ENCODE data around the gene SPARC.

SPARC gene

DNA sequence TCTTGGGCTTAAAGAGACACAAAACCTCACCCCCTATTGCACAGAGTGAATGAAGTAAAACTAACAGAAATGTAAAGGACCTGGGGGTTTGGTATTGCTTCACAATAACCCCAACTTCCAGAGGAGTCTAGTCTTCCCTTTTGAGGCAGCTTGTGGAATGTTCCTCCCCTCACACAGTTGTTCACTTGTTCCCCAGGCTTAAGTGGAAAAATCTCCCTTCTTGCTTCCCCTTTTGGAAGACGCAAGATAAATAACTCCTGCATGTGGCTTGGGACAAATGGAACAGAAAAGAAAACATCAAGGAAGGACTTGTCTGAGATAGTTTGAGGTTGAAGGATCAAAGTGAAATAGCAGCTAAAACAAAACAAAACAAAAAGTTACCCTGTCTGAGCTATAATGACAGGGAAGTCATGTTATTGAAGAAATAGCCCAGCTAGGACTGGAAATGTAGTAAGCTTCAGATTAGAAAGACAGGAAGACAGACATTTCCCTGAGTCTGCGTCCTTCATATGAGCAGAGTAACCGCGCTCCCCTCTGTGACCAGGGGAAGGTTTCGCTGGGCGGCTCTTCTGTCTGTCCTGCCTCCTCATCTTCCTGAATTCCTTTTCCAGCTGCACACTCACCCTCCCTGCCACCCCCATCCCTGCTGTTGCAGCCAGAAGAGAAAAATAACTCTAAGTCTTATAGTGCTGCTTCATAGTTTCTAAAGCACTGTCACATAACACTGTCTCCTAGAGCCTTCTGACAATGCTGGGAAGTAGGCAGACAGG lies 8.8 kb downstream of the SPARC start:
- DNase-seq: no peak

DNA sequence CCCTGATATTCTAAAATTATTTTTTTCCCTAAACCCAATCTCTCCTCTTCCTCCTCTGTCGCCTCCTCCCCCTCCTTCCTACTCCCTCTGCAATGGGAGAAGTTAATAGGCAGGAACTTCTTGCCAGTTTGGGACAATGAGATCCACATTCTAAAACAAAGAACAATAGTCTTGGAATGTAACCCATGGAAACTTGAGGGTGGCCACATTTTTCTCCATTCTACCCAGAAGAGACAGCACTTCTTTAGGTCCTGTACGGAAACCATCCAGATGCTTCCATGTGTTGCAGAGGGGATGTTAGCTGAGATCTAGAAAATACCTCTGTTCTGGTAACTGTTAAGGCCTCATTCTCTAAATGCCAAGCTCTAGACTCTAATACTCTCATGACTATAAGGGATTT lies 10.0 kb downstream of the SPARC start:
- no peak for DNase-seq

DNA sequence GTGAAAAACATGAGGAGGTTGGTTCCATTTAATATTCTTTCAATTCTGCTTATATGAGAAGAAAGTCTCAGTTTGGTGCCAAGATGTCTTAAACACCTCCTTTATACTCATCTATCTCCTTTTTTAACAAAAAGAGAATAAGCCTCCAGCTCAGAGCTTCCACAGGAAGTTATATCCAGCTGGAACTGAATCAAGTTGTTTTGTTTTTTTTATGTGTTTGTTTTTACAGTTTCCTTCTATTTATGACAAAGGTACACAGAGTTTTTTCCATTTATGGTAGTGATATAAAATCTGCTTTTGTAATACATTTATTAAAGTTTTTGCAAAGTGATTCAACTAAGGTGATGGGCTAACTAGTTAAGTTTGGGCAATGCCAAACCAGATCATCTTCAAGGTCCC lies 10.4 kb downstream of the SPARC start:
- no peak for DNase-seq

DNA sequence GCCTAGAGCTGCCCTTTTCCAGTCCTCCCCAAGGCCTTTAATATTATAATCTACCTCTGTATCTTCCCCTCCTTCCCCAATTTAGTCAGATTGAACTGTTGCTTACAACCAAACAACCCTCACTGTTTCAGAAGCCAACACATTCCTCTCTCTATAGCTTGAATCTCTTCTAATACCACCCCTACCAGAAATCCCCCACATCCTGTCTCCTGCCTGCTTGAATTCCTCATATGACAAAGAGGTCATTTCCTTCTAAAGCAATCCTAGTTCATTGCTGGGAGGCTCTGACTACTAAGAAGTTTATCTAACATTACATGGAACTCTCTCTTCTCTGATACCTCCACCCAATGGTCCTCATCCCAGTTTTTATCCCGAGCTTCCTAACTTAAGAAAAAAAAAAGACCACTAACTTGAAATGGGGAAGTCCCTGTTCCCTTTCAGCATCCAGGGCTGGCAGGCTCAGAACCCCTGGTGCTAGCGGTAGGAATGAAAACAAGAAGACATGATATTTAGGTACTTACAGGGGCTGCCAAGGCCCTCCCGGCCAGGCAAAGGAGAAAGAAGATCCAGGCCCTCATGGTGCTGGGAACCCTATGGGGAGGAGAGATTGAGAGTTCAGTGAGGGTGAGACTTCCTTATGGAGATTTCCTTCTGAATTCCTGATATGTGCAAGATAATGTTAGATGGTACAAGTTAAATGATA lies 11.0 kb downstream of the SPARC start:
- no peak for DNase-seq

DNA sequence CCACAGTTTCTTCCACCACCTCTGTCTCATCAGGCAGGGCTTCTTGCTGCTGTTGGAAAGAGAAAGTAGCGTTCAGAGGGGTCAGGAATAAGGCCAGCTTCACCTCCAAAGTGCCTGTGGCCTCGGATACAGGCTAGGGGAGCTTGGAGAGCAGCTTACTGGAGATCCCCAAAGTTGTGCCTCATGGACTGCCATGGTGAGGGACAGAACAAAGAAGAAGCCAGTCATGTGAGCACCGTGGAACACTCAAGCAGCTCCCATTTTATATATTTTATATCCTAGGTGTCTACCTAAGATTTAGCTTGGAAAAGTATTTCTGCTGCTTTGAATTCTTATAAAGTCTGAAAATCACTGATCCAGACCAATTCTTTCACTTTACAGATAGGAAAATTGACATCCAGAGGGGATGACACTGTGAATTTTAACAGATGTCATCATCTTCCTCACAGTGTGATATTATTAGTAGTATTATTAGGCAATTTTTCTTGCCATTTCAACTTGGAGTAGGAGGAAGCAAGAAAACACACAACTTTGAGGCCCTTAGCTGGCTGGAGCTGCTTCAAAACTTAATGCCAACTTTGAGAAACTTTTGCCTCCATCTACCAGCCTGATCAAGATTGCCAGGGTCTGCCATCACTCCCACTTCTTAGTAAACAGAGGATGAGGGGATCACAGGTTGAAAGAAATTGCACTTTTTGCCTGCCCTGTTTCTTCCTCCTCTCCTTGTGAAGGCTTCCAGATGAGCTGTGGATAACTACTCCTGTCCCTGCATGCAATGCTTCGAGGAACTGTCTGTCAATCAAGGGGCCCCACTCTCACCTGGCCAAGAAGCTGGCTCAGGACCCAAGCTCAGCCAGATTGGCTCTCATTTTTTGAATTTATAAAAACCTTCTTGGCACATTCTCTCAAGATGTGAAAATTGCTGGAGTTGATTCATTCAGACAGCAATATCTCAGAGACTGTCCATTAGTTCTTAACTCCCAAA lies 11.8 kb downstream of the SPARC start:
- no peak for DNase-seq

DNA sequence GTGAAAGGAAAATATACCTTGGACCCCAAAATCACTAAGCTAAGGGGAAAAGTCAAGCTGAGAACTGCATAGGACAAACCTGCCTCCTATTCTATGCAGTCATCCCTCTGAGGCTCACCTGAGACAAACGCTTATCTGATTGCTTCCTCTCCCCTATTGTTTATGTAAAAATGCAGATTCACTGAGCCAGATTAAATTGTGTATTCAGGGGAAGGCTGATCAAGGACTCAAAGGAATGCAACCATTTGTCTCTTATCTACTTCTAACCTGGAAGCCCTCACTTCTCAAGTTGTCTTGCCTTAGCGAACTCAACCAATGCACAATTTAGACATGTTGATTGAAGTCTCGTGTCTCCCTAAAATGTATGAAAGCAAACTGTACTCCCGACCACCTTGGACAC lies 13.3 kb downstream of the SPARC start:
- no peak for DNase-seq

DNA sequence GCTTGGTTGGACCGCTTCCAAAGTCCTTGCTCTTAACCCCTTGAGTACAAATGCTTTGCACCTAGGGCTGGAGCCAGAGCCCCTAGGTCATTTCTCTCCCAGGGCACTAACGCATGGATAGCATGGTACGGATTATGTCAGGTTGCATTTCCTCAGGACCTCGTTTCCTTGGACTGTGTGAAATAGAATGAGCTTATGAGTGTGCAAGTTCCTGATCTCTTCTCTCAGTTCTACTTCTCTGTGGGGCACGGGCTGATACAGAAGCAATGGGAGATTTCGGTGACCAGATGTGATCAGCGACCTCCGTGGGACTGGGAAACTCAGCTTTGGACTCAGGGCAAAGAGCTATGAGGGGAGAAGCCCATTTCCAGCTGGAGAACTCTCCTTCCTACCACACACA lies 14.2 kb downstream of the SPARC start:
- DNase-seq: no peak

DNA sequence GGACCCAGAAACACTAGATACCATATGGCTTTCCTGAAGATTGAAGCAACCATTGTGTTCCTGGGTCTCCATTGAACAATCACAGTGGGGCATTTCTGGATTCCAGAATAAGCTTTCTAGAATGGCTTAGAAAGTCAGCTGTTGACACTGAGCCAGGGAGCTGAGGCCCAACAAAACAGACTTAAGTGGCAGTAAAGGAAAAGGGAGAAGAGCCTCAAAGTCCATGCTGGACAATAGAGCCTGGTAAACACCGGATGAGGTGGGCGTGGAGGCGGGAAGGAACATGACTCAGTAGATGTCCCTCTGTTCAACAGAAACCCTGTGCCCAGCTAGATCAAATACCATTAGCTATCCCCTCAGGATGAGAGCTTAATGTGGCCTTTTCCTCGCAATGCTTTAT lies 14.8 kb downstream of the SPARC start:
- DNase-seq: no peak

DNA sequence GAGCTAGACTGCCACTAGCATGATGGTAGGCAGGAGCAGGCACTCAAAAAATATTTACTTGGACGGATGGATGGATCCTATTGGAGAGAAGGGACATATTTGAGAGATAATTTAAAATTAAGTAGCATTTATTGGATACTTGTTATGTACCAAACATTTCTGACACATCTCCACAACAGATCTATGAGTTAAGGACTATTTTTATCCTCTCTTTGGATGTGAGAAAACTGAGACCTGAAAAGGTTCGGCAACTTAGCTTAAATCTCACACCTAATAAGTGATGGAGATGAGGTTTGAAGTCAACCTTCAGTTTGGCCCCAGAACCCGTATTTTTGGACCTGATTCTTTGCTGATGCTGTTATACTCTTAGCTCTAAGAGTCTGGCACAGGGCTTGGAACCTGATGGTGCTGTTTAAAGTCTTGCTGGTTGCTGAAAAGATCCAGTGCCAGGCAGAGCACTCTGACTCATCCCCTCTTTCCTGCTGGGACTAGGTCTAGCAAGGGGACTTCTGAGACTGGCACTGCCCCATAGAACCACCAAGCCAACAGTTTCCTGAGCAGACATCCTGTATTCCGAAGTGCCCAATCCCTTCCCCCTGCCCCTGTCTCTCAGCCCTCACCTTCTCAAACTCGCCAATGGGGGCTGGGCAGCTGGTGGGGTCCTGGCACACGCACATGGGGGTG lies 15.6 kb downstream of the SPARC start:
- no peak for DNase-seq

DNA sequence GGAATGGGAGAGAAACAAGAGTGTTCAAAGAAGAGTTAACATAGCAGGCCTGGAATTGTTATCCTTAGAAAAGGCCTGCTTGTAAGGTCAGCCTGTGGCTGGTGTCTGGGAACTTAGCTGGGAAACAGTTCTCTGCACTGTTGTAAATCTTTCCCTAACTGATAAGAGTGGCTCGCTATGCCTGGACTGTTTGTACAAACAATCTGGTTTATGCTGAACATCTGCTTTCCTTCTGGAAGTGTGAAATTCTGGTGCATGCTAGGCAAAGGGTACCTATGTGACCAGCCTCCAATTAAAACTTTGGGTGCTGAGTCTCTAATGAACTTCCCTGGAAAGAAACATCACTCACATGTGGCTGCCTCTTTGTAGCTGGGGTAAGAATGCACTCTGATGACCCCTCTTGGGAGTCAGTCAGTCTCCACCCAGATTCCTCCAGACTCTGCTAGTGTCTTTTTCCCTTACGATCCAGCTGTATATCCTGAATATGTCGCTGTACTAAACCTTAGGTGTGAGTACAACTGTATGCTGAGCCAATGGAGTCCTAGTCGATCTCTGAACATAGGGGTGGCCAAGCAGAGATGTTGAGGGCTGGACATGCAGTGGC lies 16.5 kb downstream of the SPARC start:
- DNase-seq: no peak

DNA sequence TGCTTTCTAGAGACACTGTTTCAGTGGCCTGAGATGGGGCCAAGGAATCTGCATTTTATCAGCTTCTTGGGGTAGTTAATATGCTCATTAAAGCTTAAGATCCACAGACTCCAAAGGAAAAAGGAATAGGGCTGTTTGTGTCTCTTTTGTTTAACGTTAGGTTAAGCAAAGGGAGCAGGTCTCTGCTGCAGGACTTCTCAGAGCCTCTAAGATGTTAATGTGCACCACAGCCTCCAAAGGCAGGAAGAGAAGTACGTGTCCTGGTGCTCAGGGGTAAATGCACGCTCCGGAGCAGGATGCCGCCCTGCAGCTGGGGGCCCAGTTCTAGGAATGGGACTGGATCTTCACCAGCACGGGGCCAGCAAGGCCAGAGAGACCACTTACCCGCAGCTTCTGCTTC lies 19.6 kb downstream of the SPARC start:
- no peak for DNase-seq

DNA sequence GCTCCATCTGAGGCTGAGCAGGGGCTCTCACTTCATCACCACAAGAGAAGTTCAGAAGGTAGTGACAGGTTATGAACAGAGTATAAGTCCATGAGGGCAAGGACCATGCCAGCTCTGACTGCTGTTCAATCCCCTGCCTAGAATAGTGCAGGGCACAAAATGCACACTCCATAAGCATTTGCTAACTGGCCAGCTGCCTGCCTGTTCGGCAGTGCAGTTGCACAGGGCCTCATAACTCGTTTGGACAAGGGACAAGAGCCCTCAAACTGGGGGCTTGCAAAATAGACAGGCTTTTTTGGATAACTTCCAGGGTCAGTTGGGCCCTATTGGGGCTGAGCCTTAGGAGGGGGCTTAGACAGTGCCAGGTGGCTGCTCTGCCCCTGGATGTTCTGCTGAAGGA lies 21.1 kb downstream of the SPARC start:
- DNase-seq: no peak

DNA sequence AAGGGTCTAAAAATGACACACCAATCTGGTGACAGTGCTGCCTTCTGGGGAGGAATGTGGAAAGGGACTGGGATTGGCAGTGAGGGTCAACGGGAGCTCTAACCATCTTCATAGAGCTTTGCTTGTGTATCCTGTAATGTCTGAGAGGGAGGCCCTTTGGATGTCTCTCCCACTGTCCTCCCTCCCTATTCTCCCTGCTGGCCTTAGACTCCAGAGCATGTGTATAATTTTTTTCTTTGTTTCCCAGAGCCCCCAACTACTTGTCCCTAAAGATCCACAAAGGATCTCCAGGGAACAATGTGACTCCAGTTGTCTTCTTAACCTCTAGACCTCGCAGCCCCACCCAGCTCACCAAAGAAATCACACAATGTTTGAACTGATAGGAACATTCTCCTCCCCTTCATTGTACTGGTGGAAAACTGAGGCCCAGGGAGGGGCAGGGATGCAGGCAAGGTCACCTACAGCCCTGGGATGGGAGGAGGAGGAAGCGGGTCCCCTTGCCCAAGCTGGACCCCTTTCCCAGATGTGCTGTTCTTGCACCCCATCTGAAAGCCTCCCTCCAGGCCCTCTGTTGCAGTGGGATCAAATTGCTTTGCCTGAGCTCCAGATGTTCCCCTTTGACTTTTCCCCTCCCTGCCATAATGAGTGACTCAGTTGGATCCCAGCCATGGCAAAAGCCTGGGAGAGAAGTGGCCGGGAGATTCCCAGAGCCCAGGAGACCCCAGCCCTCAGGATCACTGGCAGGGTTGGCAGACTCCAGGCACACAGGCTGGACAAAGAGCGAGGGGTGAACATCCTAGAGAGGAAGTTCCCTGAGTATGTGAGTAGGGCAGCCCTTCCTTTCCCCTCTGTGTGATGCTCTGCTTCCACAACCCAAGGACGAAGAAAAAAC lies 21.8 kb downstream of the SPARC start:
- DNase-seq: no peak

DNA sequence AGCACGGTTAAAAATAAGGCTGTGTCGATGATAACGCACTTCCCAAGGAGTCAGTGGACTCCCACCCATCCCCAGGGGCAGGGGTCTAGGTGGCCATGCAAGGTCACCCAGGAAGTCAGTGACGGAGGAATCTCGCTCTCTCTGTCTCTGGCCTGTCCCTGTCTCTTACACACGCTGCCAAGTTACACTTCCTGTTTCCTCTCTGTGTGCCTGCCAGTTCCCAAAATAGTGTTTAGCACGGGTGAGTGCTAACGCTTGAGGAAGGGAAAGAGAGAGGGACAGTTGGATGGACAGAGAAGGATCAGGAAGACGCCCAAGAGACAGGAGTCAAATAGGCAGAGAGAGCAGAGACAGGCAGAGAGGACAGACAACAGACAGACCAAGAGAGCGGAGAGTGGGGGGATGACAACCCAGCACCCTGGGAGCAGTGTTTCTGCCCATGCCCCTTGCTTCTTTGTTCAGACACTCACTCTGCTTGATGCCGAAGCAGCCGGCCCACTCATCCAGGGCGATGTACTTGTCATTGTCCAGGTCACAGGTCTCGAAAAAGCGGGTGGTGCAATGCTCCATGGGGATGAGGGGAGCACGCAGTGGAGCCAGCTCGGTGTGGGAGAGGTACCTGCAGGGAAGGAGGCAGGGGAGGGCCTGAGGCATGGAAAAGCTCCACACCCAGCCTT lies 23.0 kb downstream of the SPARC start:
- DNase-seq: no peak

DNA sequence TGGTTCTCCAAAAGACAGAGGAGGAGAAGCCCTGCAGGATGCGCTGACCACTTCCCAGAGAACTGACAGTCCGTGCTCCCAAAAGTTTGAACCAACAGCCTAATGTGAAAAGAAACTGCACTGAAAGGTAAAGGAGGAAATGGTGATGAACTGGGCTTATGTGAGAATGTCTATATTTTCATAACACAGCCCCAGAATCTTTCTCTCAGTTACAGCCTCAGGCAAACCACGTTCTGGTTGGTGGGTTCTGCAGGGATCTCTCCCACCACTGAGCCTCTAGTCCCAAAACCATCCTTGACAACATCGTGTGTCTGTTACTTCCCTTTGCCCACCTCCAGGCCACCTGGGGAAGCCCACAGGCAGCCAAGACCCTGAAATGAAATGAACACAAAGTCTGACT lies 23.9 kb downstream of the SPARC start:
- no peak for DNase-seq

DNA sequence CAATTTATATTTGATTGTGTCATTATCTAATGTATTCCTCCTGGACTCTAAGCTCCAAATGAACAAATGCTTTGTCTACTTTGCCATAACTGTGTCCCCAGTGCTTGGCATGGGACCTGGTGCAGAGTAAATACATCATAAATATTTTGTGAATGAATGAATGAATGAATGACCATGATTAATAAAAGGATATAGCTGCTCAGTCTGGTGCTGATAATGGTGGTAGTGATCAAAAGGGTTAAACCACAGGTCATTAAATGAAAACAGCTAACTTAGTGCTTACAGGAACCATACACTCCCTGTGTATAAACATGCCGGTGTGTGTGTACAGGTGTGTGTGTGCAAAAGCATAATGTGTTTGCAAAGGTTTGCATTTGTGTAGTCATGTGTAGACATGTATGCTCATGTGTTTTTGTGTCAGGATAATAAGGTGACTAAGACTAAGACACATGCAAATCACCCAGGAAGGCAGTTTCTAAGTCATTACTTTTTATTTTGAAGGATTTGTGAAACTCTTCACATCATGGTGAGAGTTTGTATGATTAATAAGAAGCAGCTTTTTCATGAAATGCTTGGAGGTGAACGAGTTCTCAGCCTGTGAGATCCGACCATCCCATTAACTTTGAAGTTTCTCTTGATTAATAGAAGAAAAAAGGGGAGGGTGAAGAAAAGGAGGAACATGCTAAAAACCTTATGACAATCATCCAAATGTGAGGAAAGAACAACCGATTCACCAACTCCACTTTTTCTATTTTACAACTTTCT lies 24.6 kb downstream of the SPARC start:
- no peak for DNase-seq

DNA sequence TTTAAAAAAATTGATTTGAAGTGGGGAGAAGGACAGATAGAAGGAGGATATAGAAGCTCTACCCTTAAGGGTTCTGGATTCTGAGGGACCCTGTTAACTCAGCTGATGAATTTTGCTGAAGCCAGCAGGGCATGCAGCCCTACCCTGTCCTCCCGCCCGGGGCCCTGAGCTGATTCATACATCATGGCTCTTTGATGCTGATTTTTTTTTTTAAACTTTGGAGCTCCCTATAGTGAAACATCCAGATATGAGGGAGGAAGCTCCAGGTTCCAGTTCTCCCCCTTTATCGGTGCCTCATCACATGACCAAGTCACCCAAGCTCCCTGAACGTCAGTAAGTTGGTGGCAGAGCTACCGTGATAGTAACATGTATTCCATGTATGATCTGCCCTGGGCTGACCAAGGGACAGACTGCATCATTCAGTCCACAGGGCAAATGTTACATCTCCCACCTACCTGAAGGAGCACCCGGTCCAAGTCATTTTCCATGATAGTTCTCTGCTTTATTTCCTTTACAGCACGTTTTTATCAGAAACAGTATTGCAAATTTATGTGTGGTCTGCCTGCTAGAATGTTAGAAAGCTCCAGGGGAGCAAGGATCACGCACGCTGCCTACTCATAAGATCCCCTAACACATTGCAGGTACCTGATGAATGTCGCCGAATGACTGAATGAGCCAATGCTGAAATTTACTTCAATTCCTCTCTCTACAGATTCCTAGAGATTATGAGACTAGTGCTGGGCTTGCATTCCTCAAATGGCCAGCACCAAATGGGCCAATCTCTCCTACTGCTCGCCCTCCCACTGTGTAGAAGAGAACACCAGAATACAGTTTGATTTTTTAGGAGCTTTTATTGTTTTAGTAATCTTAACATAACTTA lies 25.9 kb downstream of the SPARC start:
- no peak for DNase-seq

DNA sequence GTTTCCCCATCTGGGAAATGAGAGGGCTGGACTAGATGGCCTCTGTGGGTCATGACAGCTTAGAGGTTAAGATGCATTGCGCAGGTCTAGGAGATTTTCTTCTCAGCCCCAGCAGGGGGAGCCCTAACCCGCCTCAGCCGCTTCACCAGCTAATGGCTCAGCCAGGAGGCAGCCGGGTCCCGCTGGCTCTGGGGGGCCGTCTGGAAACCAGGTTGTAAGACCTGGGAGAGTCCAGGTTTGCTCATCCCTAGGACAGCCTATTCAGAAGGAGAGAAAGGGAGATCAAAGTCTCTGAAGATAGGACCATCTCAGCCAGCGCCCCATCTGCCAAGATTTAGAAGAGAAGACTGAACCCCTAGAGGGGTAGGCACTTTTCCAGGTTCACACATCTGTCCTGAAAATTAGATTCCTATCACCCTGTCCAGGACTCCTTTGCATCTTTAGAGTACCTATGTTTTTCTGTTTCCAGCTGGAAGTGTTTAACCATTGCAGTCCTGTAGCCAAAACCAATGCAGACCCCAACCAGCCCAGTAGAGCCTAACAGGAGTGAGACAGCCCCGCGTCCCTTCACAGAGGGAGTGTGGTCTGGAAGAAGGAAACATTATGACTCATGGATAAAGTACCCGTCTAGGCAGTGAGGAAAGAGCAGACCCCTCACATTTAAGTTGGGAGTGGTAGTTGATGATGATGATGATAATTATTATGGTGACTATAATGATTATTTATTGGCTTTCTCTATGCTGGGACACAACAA lies 27.5 kb downstream of the SPARC start:
- DNase-seq: peak; percentile 84
